DOHH2 (cell line): ENCODE measurements around the gene PSME1.
A peak's percentile ranks its signal among the peaks of the same experiment; 100 is the strongest.

Source experiments
- H3F3A ChIP-seq: fragments of 200-600 bp; sonication (generic), shearing (Covaris generic); 2 replicates; pipeline ENCODE4 v1.6.0; 2016; ENCODE audit warnings: antibody characterized with exemption, mild to moderate bottlenecking; ENCODE audit not compliant: control insufficient read depth, insufficient read depth
- H3K27ac ChIP-seq: fragments of 200-600 bp; sonication (generic); 2 replicates; pipeline ENCODE4 v1.5.1; 2014; ENCODE audit warnings: low read depth, mild to moderate bottlenecking, low read length, moderate library complexity
- H3K27me3 ChIP-seq: fragments of 200-600 bp; sonication (generic); 2 replicates; pipeline ENCODE4 v1.6.1; 2014; ENCODE audit warnings: mild to moderate bottlenecking, low read length, mixed read lengths; ENCODE audit not compliant: control insufficient read depth
- H3K36me3 ChIP-seq: fragments of 200-600 bp; sonication (generic); 2 replicates; pipeline ENCODE4 v1.6.1; 2014; ENCODE audit warnings: mild to moderate bottlenecking, low read length, moderate library complexity, mixed read lengths; ENCODE audit not compliant: control insufficient read depth
- H3K4me1 ChIP-seq: fragments of 200-600 bp; sonication (generic); 2 replicates; pipeline ENCODE4 v1.6.1; 2014; ENCODE audit warnings: mild to moderate bottlenecking, low read length, mixed read lengths; ENCODE audit not compliant: control insufficient read depth
- H3K4me2 ChIP-seq: fragments of 200-600 bp; sonication (generic); 2 replicates; pipeline ENCODE4 v1.6.0; 2014; ENCODE audit warnings: mild to moderate bottlenecking, low read length, moderate library complexity
- H3K4me3 ChIP-seq: fragments of 200-600 bp; sonication (generic); 2 replicates; pipeline ENCODE4 v1.5.1; 2014; ENCODE audit warnings: mild to moderate bottlenecking, low read length, mixed read lengths
- H3K79me2 ChIP-seq: fragments of 200-600 bp; sonication (generic); 2 replicates; pipeline ENCODE4 v1.6.1; 2014; ENCODE audit warnings: mild to moderate bottlenecking, low read length, mixed read lengths; ENCODE audit not compliant: control insufficient read depth
- H3K9me2 ChIP-seq: fragments of 200-600 bp; sonication (generic); replicated peaks from 2 replicates; pipeline ENCODE4 v1.6.1; 2014; ENCODE audit warnings: mild to moderate bottlenecking, low read length, mixed read lengths; ENCODE audit not compliant: control insufficient read depth
- H3K9me3 ChIP-seq: fragments of 200-600 bp; sonication (generic); 2 replicates; pipeline ENCODE4 v1.6.1; 2014; ENCODE audit warnings: antibody characterized with exemption, low read length, mixed read lengths; ENCODE audit not compliant: control insufficient read depth, insufficient read depth
- H4K20me1 ChIP-seq: fragments of 200-600 bp; sonication (generic); 2 replicates; pipeline ENCODE4 v1.6.0; 2014; ENCODE audit warnings: low read depth, mild to moderate bottlenecking, antibody characterized with exemption, low read length, moderate library complexity; ENCODE audit not compliant: control insufficient read depth, insufficient read depth
- CTCF ChIP-seq: fragments of 200-600 bp; sonication (generic); IDR thresholded peaks from one replicate; pipeline ENCODE4 v1.5.1; 2014; ENCODE audit warnings: antibody characterized with exemption, mild to moderate bottlenecking, low read depth, low read length; ENCODE audit not compliant: poor library complexity, severe bottlenecking
- EZH2phosphoT487 ChIP-seq: fragments of 200-600 bp; sonication (generic); IDR thresholded peaks from 2 replicates; pipeline ENCODE4 v1.6.1; 2017; ENCODE audit warnings: borderline replicate concordance, mild to moderate bottlenecking, antibody characterized with exemption, low read length, moderate library complexity, mixed read lengths

PSME1 gene

DNA sequence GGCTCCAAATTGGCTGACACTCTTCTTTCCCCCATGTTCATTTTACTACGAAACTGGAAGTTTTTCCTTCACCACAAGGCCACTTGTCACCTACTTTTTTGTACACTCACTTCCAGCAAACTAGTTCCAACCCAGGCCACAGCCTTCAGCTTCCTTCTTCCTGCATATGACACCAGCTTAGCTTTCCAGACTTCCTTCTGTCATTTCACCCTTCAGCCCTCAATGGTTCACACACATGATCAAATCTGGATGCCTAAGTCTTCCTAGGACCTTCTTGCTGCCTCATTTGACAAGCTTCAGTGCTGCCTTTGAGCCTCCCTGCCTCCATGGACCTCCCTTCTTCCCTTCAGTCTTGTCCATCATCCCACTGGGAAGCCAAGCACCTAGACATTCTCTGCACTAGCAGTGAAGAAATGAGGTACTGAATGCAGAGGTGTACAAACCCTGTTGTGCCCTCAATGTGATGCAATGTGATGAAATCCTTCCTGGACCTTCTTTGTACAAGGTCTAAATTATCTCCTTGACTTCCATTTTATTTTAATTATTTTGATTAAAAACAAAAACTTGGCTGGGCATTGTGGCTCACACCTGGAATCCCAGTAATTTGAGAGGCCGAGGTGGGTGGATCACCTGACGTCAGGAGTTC lies 31.6 kb downstream of the PSME1 start:
- Histone ChIP-seq H3K9me3 (no peaks in the 10 kb centered on the region), H3K36me3 (peaks cover 32% of the 10 kb centered on the region), H3K27ac (no peak overlapping the region), H4K20me1 (no peaks in the 10 kb centered on the region), H3K4me1 (peaks cover 21% of the 10 kb centered on the region), H3K4me2 (no peak overlapping the region), H3F3A (peaks cover 3% of the 10 kb centered on the region; the same call in 1 of the 2 replicates), H3K27me3 (no peaks in the 10 kb centered on the region), H3K4me3 (no peak overlapping the region), H3K9me2 (no peaks in the 10 kb centered on the region), H3K79me2 (no peaks in the 10 kb centered on the region; the same call in 1 of the 2 replicates)
- no peak for TF ChIP-seq CTCF
- no peak for TF ChIP-seq EZH2phosphoT487

- Histone ChIP-seq H3K27me3 (no peaks in the 10 kb centered on the region), H3K4me3 (peak within 1 kb of the TSS; percentile 78), H3K36me3 (peaks cover 2% of the 10 kb centered on the region; the same call in 1 of the 2 replicates), H3K27ac (peak within 1 kb of the TSS; percentile 21; the same call in 1 of the 2 replicates), H3K9me3 (no peaks in the 10 kb centered on the region), H3K9me2 (no peaks in the 10 kb centered on the region), H3K4me2 (peak within 1 kb of the TSS; percentile 77), H3K79me2 (no peaks in the 10 kb centered on the region; the same call in 1 of the 2 replicates), H3K4me1 (peaks cover 22% of the 10 kb centered on the region), H3F3A (peaks cover 5% of the 10 kb centered on the region; the same call in 1 of the 2 replicates), H4K20me1 (no peaks in the 10 kb centered on the region)
- TF ChIP-seq CTCF (no peak), EZH2phosphoT487 (no peak)
These were observed 35.6 kb downstream of the PSME1 start, which contains the start of gene REC8 for GRCh38 chr14:24171422-24172260. REC8 (plus strand) TSS chr14:24172080; CDS start chr14:24172553, 473 bp downstream.

- Histone ChIP-seq H3K4me2 (peak overlapping the region; percentile 77), H3K9me3 (no peaks in the 10 kb centered on the region), H3K4me1 (peaks cover 22% of the 10 kb centered on the region), H3K79me2 (no peaks in the 10 kb centered on the region; the same call in 1 of the 2 replicates), H4K20me1 (no peaks in the 10 kb centered on the region), H3K4me3 (peak overlapping the region; percentile 78), H3K36me3 (no peaks in the 10 kb centered on the region), H3K27ac (no peak overlapping the region; the same call in 1 of the 2 replicates), H3K9me2 (no peaks in the 10 kb centered on the region), H3F3A (peaks cover 5% of the 10 kb centered on the region; the same call in 1 of the 2 replicates), H3K27me3 (no peaks in the 10 kb centered on the region)
- TF ChIP-seq CTCF (no peak), EZH2phosphoT487 (no peak)
These were observed 36.4 kb downstream of the PSME1 start for GRCh38 chr14:24172261-24172860.
